DMS153 treated with DMSO at 0.1 percent for 48 hours (cell line): ENCODE data around the gene FCGR1A.
"Not testable (repeated sequence)": the region's sequence is repeated elsewhere in the genome, so short reads cannot be mapped to it uniquely, and the experiment has no call there.

ENCODE experiments used
- DNase-seq: peaks from one replicate; lab custom pipeline; 2025; ENCODE audit not compliant: unreplicated experiment; lab: John Stamatoyannopoulos, UW

Gene FCGR1A

GRCh38 chr1:149775510-149776147 lies 6.9 kb upstream of the FCGR1A start:
- not testable (repeated sequence) for DNase-seq

- DNase-seq: not testable (repeated sequence)
These were observed 5.4 kb upstream of the FCGR1A start for GRCh38 chr1:149777084-149777483.

- not testable (repeated sequence) for DNase-seq
These were observed 4.2 kb upstream of the FCGR1A start for GRCh38 chr1:149778313-149778712.

- DNase-seq: not testable (repeated sequence)
These were observed 995 bp upstream of the FCGR1A start for GRCh38 chr1:149781413-149781984.

- not testable (repeated sequence) for DNase-seq
These were observed 795 bp downstream of the FCGR1A start for GRCh38 chr1:149783289-149783688.

GRCh38 chr1:149783868-149784267 lies 1.4 kb downstream of the FCGR1A start:
- not testable (repeated sequence) for DNase-seq

GRCh38 chr1:149787688-149788451 lies 5.4 kb downstream of the FCGR1A start:
- not testable (repeated sequence) for DNase-seq

- not testable (repeated sequence) for DNase-seq
These were observed 10.0 kb downstream of the FCGR1A start for GRCh38 chr1:149792502-149792901.

- peak; percentile 79 for DNase-seq
These were observed 10.5 kb downstream of the FCGR1A start for GRCh38 chr1:149792912-149793515.

- DNase-seq: not testable (repeated sequence)
These were observed 11.4 kb downstream of the FCGR1A start for GRCh38 chr1:149793885-149794284.

- not testable (repeated sequence) for DNase-seq
These were observed 19.1 kb downstream of the FCGR1A start for GRCh38 chr1:149801628-149802027.

- not testable (repeated sequence) for DNase-seq
These were observed 22.1 kb downstream of the FCGR1A start for GRCh38 chr1:149804417-149805080.

GRCh38 chr1:149810697-149811405 lies 28.4 kb downstream of the FCGR1A start:
- not testable (repeated sequence) for DNase-seq

GRCh38 chr1:149811514-149811889 lies 29.0 kb downstream of the FCGR1A start:
- DNase-seq: not testable (repeated sequence)

GRCh38 chr1:149811890-149812829 lies 29.7 kb downstream of the FCGR1A start:
- peak; percentile 97 for DNase-seq

GRCh38 chr1:149812893-149813801 lies 30.7 kb downstream of the FCGR1A start:
- DNase-seq: peak; percentile 75

- not testable (repeated sequence) for DNase-seq
These were observed 37.9 kb downstream of the FCGR1A start for GRCh38 chr1:149820387-149820786.

GRCh38 chr1:149826555-149826954 lies 44.1 kb downstream of the FCGR1A start:
- DNase-seq: not testable (repeated sequence)
